ENCODE measurements around the gene S100P. TPM values are rescaled to one million over a fixed set of nuclear protein-coding genes. Genes with fewer than 3 reads are reported as not detected.
A peak's percentile ranks its signal among the peaks of the same experiment; 100 is the strongest.

Gene S100P
- total and polyA plus RNA-seq, 4 donors: 0.42 to 3.1 (median 2.3) TPM

DNA sequence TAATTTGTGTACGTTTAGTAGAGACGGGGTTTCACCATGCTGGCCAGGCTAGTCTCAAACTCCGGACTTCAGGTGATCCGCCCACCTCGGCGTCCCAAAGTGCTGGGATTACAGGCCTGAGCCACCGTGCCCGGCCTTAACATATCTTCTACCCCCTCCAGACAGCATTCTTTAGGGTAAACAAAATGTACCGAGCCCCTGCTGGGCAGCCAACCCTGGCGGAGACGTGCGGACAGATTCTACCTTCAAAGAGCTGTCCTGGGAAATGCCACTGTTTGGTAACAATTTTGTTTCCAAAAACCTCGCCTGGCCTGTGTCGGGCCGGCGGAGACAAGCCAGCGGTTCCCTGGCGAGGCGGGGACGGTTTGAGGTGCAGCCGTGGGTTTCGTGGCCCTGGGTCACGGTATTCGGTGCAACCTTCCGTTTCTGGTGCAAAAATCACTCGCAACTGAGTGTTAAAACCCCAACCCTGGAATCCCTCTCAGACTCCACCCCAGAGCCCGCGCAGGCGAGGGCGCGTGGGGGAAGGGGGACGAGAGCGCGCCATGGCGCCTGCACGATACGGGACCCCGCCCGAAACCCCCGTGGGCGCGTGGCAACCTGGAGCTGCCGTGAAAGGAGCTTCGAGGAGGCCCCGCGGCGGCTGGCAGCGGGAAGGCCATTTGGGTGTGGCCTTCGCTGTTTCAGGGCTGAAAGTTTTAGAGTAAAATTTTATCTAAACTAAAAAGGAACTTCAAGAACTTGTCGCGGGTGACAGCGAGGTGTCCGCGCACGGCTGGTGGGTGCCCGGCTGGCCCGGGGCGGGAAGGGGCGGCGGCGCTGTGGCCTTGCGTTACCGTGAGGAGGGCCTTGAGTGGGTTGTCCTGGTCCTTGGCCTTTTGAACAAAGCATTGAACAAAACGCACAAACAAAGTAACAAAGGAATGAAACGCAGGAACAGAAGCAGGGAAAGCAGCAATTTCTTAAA lies 36.2 kb upstream of the S100P start:
- H3K27ac ChIP-seq (ENCODE audit: low read depth in 1 of 2, low read length in 2 of 2): no peak overlapping the region
- H3K9me3 ChIP-seq (ENCODE audit: control insufficient read depth in 4 of 4, low read length in 3 of 4): no peaks in the 10 kb centered on the region
- DNase-seq (ENCODE audit: low spot score): no peak
- TF ChIP-seq, protein P1, sequence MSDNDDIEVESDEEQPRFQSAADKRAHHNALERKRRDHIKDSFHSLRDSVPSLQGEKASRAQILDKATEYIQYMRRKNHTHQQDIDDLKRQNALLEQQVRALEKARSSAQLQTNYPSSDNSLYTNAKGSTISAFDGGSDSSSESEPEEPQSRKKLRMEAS (IDR thresholded peaks at IDR 0.05): no peak
- TF ChIP-seq GABPA (IDR thresholded peaks at IDR 0.05 in 1 of 2, conservative IDR thresholded peaks at IDR 0.05 in 1 of 2) (no peak), FOXA1 (IDR thresholded peaks at IDR 0.05) (no peak), FOXA2 (IDR thresholded peaks at IDR 0.05) (no peak), HNF4G (IDR thresholded peaks at IDR 0.05) (no peak), NR2F2 (IDR thresholded peaks at IDR 0.05) (no peak), YY1 (IDR thresholded peaks at IDR 0.05) (no peak), EGR1 (IDR thresholded peaks at IDR 0.05; ENCODE audit: low read depth in 2 of 2) (no peak)
- TF ChIP-seq, protein P2, sequence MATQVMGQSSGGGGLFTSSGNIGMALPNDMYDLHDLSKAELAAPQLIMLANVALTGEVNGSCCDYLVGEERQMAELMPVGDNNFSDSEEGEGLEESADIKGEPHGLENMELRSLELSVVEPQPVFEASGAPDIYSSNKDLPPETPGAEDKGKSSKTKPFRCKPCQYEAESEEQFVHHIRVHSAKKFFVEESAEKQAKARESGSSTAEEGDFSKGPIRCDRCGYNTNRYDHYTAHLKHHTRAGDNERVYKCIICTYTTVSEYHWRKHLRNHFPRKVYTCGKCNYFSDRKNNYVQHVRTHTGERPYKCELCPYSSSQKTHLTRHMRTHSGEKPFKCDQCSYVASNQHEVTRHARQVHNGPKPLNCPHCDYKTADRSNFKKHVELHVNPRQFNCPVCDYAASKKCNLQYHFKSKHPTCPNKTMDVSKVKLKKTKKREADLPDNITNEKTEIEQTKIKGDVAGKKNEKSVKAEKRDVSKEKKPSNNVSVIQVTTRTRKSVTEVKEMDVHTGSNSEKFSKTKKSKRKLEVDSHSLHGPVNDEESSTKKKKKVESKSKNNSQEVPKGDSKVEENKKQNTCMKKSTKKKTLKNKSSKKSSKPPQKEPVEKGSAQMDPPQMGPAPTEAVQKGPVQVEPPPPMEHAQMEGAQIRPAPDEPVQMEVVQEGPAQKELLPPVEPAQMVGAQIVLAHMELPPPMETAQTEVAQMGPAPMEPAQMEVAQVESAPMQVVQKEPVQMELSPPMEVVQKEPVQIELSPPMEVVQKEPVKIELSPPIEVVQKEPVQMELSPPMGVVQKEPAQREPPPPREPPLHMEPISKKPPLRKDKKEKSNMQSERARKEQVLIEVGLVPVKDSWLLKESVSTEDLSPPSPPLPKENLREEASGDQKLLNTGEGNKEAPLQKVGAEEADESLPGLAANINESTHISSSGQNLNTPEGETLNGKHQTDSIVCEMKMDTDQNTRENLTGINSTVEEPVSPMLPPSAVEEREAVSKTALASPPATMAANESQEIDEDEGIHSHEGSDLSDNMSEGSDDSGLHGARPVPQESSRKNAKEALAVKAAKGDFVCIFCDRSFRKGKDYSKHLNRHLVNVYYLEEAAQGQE (IDR thresholded peaks at IDR 0.05): no peak
- TF ChIP-seq, protein P3, sequence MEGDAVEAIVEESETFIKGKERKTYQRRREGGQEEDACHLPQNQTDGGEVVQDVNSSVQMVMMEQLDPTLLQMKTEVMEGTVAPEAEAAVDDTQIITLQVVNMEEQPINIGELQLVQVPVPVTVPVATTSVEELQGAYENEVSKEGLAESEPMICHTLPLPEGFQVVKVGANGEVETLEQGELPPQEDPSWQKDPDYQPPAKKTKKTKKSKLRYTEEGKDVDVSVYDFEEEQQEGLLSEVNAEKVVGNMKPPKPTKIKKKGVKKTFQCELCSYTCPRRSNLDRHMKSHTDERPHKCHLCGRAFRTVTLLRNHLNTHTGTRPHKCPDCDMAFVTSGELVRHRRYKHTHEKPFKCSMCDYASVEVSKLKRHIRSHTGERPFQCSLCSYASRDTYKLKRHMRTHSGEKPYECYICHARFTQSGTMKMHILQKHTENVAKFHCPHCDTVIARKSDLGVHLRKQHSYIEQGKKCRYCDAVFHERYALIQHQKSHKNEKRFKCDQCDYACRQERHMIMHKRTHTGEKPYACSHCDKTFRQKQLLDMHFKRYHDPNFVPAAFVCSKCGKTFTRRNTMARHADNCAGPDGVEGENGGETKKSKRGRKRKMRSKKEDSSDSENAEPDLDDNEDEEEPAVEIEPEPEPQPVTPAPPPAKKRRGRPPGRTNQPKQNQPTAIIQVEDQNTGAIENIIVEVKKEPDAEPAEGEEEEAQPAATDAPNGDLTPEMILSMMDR (IDR thresholded peaks at IDR 0.05; ENCODE audit: low read depth, low read length, missing input control): no peak
- TF ChIP-seq, protein P4, sequence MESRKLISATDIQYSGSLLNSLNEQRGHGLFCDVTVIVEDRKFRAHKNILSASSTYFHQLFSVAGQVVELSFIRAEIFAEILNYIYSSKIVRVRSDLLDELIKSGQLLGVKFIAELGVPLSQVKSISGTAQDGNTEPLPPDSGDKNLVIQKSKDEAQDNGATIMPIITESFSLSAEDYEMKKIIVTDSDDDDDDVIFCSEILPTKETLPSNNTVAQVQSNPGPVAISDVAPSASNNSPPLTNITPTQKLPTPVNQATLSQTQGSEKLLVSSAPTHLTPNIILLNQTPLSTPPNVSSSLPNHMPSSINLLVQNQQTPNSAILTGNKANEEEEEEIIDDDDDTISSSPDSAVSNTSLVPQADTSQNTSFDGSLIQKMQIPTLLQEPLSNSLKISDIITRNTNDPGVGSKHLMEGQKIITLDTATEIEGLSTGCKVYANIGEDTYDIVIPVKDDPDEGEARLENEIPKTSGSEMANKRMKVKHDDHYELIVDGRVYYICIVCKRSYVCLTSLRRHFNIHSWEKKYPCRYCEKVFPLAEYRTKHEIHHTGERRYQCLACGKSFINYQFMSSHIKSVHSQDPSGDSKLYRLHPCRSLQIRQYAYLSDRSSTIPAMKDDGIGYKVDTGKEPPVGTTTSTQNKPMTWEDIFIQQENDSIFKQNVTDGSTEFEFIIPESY (IDR thresholded peaks at IDR 0.05): no peak
- H3K36me3 ChIP-seq (ENCODE audit: control insufficient read depth in 4 of 4, insufficient read depth in 3 of 4, low read depth in 1 of 4, low read length in 3 of 4): no peaks in the 10 kb centered on the region
- H3K4me1 ChIP-seq (ENCODE audit: control insufficient read depth in 4 of 4, insufficient read depth in 4 of 4, low read length in 3 of 4): peaks cover 0 to 10% (median 4%) of the 10 kb centered on the region in 4 donors
- H3K4me3 ChIP-seq (ENCODE audit: low read depth in 1 of 3, low read length in 3 of 3): no peak overlapping the region
- no peaks in the 10 kb centered on the region for H3K27me3 ChIP-seq (ENCODE audit: control insufficient read depth in 4 of 4, insufficient read depth in 4 of 4, low read length in 3 of 4)
- 58% methylated on average over 65 of the region's 65 CpGs for WGBS
- no peak overlapping the region for H3K9ac ChIP-seq (ENCODE audit: low read depth in 1 of 2, low read length in 2 of 2)

DNA sequence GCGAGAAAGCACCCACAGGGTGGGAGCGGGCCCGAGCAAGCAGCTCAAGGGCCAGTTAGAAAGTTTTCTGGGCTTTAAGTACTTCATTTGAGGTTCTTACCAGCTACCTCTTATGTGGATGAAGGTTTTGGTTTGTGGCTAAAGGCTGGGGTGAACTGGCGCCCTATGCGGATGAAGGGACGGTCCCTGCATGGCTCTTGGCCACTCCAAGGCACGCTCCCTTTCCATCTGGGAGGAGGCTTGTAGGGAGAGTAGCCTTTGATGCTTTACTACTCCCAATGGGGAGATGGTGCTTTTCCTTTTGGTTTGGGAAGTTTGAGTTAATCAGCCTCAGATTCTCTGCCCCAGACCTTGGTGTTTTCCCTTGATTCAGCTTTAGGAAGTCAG lies 35.5 kb upstream of the S100P start:
- no peak overlapping the region for H3K27ac ChIP-seq (ENCODE audit: low read depth in 1 of 2, low read length in 2 of 2)
- 80% methylated on average over 7 of the region's 7 CpGs for WGBS
- DNase-seq (ENCODE audit: low spot score): no peak
- no peak overlapping the region for H3K9ac ChIP-seq (ENCODE audit: low read depth in 1 of 2, low read length in 2 of 2)
- H3K4me3 ChIP-seq (ENCODE audit: low read depth in 1 of 3, low read length in 3 of 3): peak overlapping the region in 1 of 3 donors; percentile 49
- H3K4me1 ChIP-seq (ENCODE audit: control insufficient read depth in 4 of 4, insufficient read depth in 4 of 4, low read length in 3 of 4): peaks cover 0 to 10% (median 4%) of the 10 kb centered on the region in 4 donors
- H3K27me3 ChIP-seq (ENCODE audit: control insufficient read depth in 4 of 4, insufficient read depth in 4 of 4, low read length in 3 of 4): peaks cover 0 to 2% (median under 1%) of the 10 kb centered on the region in 4 donors
- H3K36me3 ChIP-seq (ENCODE audit: control insufficient read depth in 4 of 4, insufficient read depth in 3 of 4, low read depth in 1 of 4, low read length in 3 of 4): no peaks in the 10 kb centered on the region
- H3K9me3 ChIP-seq (ENCODE audit: control insufficient read depth in 4 of 4, low read length in 3 of 4): no peaks in the 10 kb centered on the region
- TF ChIP-seq, protein P1 (IDR thresholded peaks at IDR 0.05): no peak
- TF ChIP-seq, protein P2 (IDR thresholded peaks at IDR 0.05): no peak
- no peak for TF ChIP-seq FOXA1 (IDR thresholded peaks at IDR 0.05)
- no peak for TF ChIP-seq NR2F2 (IDR thresholded peaks at IDR 0.05)
- TF ChIP-seq FOXA2 (IDR thresholded peaks at IDR 0.05): no peak
- TF ChIP-seq HNF4A (conservative IDR thresholded peaks at IDR 0.05): no peak
- TF ChIP-seq HNF4G (IDR thresholded peaks at IDR 0.05): no peak
- TF ChIP-seq YY1 (IDR thresholded peaks at IDR 0.05): no peak
- TF ChIP-seq, protein P5, sequence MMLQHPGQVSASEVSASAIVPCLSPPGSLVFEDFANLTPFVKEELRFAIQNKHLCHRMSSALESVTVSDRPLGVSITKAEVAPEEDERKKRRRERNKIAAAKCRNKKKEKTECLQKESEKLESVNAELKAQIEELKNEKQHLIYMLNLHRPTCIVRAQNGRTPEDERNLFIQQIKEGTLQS (IDR thresholded peaks at IDR 0.05): no peak
- TF ChIP-seq RXRA (IDR thresholded peaks at IDR 0.05): no peak
- TF ChIP-seq, protein P4 (IDR thresholded peaks at IDR 0.05): no peak
- TF ChIP-seq TAF1 (conservative IDR thresholded peaks at IDR 0.05): no peak

Data from liver (tissue), 9 donors.